Mesendoderm (in vitro differentiated cells): ENCODE data around the gene SAMD4B.

Experiments
- DNase-seq: peaks from one replicate; pipeline ENCODE4 v3.0.0; 2013
- H2AK5ac ChIP-seq: 2 replicates; pipeline ENCODE4 v1.6.1; 2013; ENCODE audit warnings: low read length, inconsistent platforms
- H2BK120ac ChIP-seq: 2 replicates; pipeline ENCODE4 v1.6.1; 2013; ENCODE audit warnings: low read depth, mild to moderate bottlenecking, low read length, moderate library complexity, mixed read lengths
- H2BK15ac ChIP-seq: replicated peaks from 2 replicates; pipeline ENCODE4 v1.6.1; 2013; ENCODE audit warnings: low read depth, mild to moderate bottlenecking, moderate library complexity
- H2BK5ac ChIP-seq: 2 replicates; pipeline ENCODE4 v1.6.1; 2013; ENCODE audit warnings: low read length, inconsistent platforms
- H3K18ac ChIP-seq: 2 replicates; pipeline ENCODE4 v1.6.1; 2013; ENCODE audit warnings: mild to moderate bottlenecking, low read length, mixed read lengths
- H3K23ac ChIP-seq: one replicate; pipeline ENCODE4 v1.6.1; 2013; ENCODE audit warnings: low read length
- H3K27ac ChIP-seq: 2 replicates; pipeline ENCODE4 v1.5.1; 2013; ENCODE audit warnings: low read depth, mild to moderate bottlenecking, inconsistent platforms, low read length, moderate library complexity
- H3K27me3 ChIP-seq: 2 replicates; pipeline ENCODE4 v1.6.1; 2013; ENCODE audit warnings: low read length, control low read depth, mild to moderate bottlenecking, inconsistent platforms; ENCODE audit not compliant: insufficient read depth, poor library complexity
- H3K36me3 ChIP-seq: 2 replicates; pipeline ENCODE4 v1.6.1; 2013; ENCODE audit warnings: low read length, inconsistent platforms; ENCODE audit not compliant: control insufficient read depth, insufficient read depth
- H3K4ac ChIP-seq: one replicate; pipeline ENCODE4 v1.6.1; 2013; ENCODE audit warnings: low read depth, mild to moderate bottlenecking, low read length, moderate library complexity
- H3K4me1 ChIP-seq: 2 replicates; pipeline ENCODE4 v1.6.1; 2013; ENCODE audit warnings: low read depth, low read length, inconsistent platforms; ENCODE audit not compliant: control insufficient read depth
- H3K4me2 ChIP-seq: 2 replicates; pipeline ENCODE4 v1.6.1; 2013; ENCODE audit warnings: low read length
- H3K4me3 ChIP-seq: 2 replicates; pipeline ENCODE4 v1.5.1; 2013; ENCODE audit warnings: mild to moderate bottlenecking, low read length
- H3K56ac ChIP-seq: one replicate; pipeline ENCODE4 v1.6.1; 2013; ENCODE audit warnings: low read length
- H3K79me1 ChIP-seq: 2 replicates; pipeline ENCODE4 v1.6.1; 2013; ENCODE audit warnings: low read length, inconsistent platforms
- H3K79me2 ChIP-seq: 2 replicates; pipeline ENCODE4 v1.6.1; 2013; ENCODE audit warnings: mild to moderate bottlenecking, low read length; ENCODE audit not compliant: control insufficient read depth, insufficient read depth
- H3K9ac ChIP-seq: 2 replicates; pipeline ENCODE4 v1.6.1; 2013; ENCODE audit warnings: low read length, inconsistent platforms
- H4K5ac ChIP-seq: one replicate; pipeline ENCODE4 v1.6.1; 2013; ENCODE audit warnings: low read length
- H4K8ac ChIP-seq: one replicate; pipeline ENCODE4 v1.6.1; 2013; ENCODE audit warnings: low read depth, mild to moderate bottlenecking, control low read depth, low read length, moderate library complexity
- WGBS: extraction: QIAGEN DNeasy Blood & Tissue Kit; methylation state at CpG from one replicate; pipeline ENCODE4 v1.1.7; 2013; ENCODE audit warnings: low lambda C conversion rate, missing lambda C conversion rate; ENCODE audit not compliant: insufficient coverage; ENCODE audit errors: extremely low coverage; 5-methylcytosine and 5-hydroxymethylcytosine counted together

SAMD4B gene

GRCh38 chr19:39385629-39386411 lies 43.6 kb downstream of the SAMD4B start:
- Histone ChIP-seq H3K4me3 (no peak overlapping the region), H3K27ac (no peak overlapping the region), H3K27me3 (no peaks in the 10 kb centered on the region), H2AK5ac (no peak overlapping the region), H3K18ac (no peak overlapping the region), H3K4ac (no peak overlapping the region), H3K23ac (no peak overlapping the region), H2BK5ac (no peak overlapping the region), H3K36me3 (peaks cover 11% of the 10 kb centered on the region), H3K4me1 (no peaks in the 10 kb centered on the region), H2BK15ac (no peak overlapping the region), H3K9ac (no peak overlapping the region), H3K4me2 (no peak overlapping the region), H3K79me2 (peaks cover 4% of the 10 kb centered on the region), H2BK120ac (no peak overlapping the region), H3K79me1 (peaks cover 5% of the 10 kb centered on the region), H3K56ac (no peak overlapping the region), H4K8ac (no peak overlapping the region), H4K5ac (no peak overlapping the region)
- no CpG with 5 or more reads among the region's 20 CpGs for WGBS
- DNase-seq, result peak; percentile 50

GRCh38 chr19:39386557-39386956 lies 44.3 kb downstream of the SAMD4B start:
- H3K4ac ChIP-seq, result no peak overlapping the region
- peaks cover 6% of the 10 kb centered on the region for H3K36me3 ChIP-seq
- no peak overlapping the region for H2BK15ac ChIP-seq
- H3K9ac ChIP-seq, result no peak overlapping the region
- no peak overlapping the region for H3K23ac ChIP-seq
- H2AK5ac ChIP-seq, result no peak overlapping the region
- H3K79me1 ChIP-seq, result peaks cover 5% of the 10 kb centered on the region
- H3K27ac ChIP-seq, result no peak overlapping the region
- H4K5ac ChIP-seq, result no peak overlapping the region
- no peak overlapping the region for H2BK120ac ChIP-seq
- no CpG with 5 or more reads among the region's 7 CpGs for WGBS
- DNase-seq, result no peak
- H3K56ac ChIP-seq, result no peak overlapping the region
- no peak overlapping the region for H3K4me3 ChIP-seq
- H3K4me2 ChIP-seq, result no peak overlapping the region
- H2BK5ac ChIP-seq, result no peak overlapping the region
- no peaks in the 10 kb centered on the region for H3K4me1 ChIP-seq
- H3K18ac ChIP-seq, result no peak overlapping the region
- no peak overlapping the region for H4K8ac ChIP-seq
- peaks cover 4% of the 10 kb centered on the region for H3K79me2 ChIP-seq
- no peaks in the 10 kb centered on the region for H3K27me3 ChIP-seq

- H3K18ac ChIP-seq, result no peak overlapping the region
- H4K8ac ChIP-seq, result no peak overlapping the region
- no peak overlapping the region for H3K4ac ChIP-seq
- H3K36me3 ChIP-seq, result peaks cover 1% of the 10 kb centered on the region
- WGBS, result no CpG with 5 or more reads among the region's 5 CpGs
- peaks cover 2% of the 10 kb centered on the region for H3K4me1 ChIP-seq
- DNase-seq, result no peak
- no peak overlapping the region for H2BK15ac ChIP-seq
- H3K23ac ChIP-seq, result no peak overlapping the region
- H3K4me3 ChIP-seq, result no peak overlapping the region
- H2BK120ac ChIP-seq, result no peak overlapping the region
- peaks cover 12% of the 10 kb centered on the region for H3K79me1 ChIP-seq
- no peak overlapping the region for H4K5ac ChIP-seq
- no peak overlapping the region for H3K4me2 ChIP-seq
- H2BK5ac ChIP-seq, result no peak overlapping the region
- no peak overlapping the region for H3K27ac ChIP-seq
- H3K56ac ChIP-seq, result no peak overlapping the region
- H3K27me3 ChIP-seq, result no peaks in the 10 kb centered on the region
- H2AK5ac ChIP-seq, result no peak overlapping the region
- H3K79me2 ChIP-seq, result peaks cover 9% of the 10 kb centered on the region
- H3K9ac ChIP-seq, result no peak overlapping the region
Measured at GRCh38 chr19:39388657-39389056, 46.4 kb downstream of the SAMD4B start.

DNA sequence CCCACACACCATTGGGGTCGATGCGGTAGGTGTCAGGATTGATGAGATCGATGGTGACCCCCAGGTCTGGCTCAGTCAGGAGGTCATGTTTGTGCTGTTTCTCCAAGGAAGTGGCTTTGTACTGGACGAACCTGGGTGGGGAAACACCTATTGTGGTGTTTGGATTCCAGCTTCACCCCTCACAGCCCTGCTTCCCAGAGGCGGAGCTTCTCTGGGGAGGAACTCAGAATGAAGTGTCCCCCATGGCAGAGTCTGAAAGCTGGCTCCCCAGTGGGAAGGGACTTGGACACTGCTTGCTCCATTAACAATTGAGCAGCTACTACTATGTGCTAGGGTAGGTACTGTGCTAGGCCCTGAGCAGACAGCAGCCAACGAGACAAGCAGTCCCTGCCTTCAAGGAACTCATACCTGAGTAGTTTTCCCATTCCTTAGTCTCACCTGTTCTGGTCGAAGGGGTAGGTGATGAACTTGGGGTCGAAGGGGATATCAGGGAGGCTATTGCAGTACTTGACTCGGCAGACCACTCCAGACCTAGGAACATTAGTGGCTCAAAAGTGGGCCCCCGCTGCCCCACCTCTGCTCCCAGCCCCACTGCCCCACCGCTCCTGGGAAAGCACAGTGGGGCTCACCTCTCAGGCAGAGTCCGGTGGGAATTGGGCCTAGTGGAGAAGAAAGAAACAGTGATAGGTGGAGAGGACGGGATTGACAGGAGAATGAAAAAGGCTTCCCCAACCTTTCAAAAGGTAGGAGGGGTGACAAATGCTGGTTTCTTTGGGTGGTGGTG lies 47.6 kb downstream of the SAMD4B start:
- Histone ChIP-seq H2BK15ac (no peak overlapping the region), H3K27ac (no peak overlapping the region), H3K79me1 (peaks cover 13% of the 10 kb centered on the region), H3K4ac (no peak overlapping the region), H2BK5ac (no peak overlapping the region), H2BK120ac (no peak overlapping the region), H3K27me3 (no peaks in the 10 kb centered on the region), H3K4me1 (peaks cover 2% of the 10 kb centered on the region), H3K4me3 (peak overlapping the region; percentile 80), H3K9ac (peak overlapping the region; percentile 81), H3K79me2 (peaks cover 9% of the 10 kb centered on the region), H3K18ac (no peak overlapping the region), H3K56ac (peak overlapping the region; percentile 90), H3K36me3 (peaks cover 1% of the 10 kb centered on the region), H2AK5ac (no peak overlapping the region), H3K23ac (no peak overlapping the region), H4K5ac (peak overlapping the region; percentile 38), H4K8ac (no peak overlapping the region), H3K4me2 (peak overlapping the region; percentile 75)
- no peak for DNase-seq
- whole genome bisulfite sequencing, result no CpG with 5 or more reads among the region's 13 CpGs

GRCh38 chr19:39390451-39390750 lies 48.2 kb downstream of the SAMD4B start:
- no peak for DNase-seq
- Histone ChIP-seq H2BK5ac (no peak overlapping the region), H3K36me3 (peaks cover 1% of the 10 kb centered on the region), H3K18ac (no peak overlapping the region), H4K5ac (peak overlapping the region; percentile 38), H3K4me2 (peak overlapping the region; percentile 75), H2BK15ac (no peak overlapping the region), H3K27me3 (no peaks in the 10 kb centered on the region), H3K79me1 (peaks cover 13% of the 10 kb centered on the region), H3K79me2 (peaks cover 9% of the 10 kb centered on the region), H4K8ac (no peak overlapping the region), H3K27ac (peak overlapping the region; percentile 75), H3K4me3 (peak overlapping the region; percentile 80), H3K4me1 (peaks cover 2% of the 10 kb centered on the region), H3K9ac (peak overlapping the region; percentile 81), H3K4ac (no peak overlapping the region), H2BK120ac (no peak overlapping the region), H3K23ac (no peak overlapping the region), H3K56ac (peak overlapping the region; percentile 90), H2AK5ac (no peak overlapping the region)
- no CpG with 5 or more reads among the region's 10 CpGs for WGBS
